GM21619 (cell line): ENCODE measurements around the gene EFCAB6.
"Not testable (repeated sequence)": the region's sequence is repeated elsewhere in the genome, so short reads cannot be mapped to it uniquely, and the experiment has no call there.

Experiments
- ATAC-seq: cut with Tn5 transposase; IDR thresholded peaks from one replicate; pipeline ENCODE4 v1.9.1; 2021; ENCODE audit not compliant: unreplicated experiment

The EFCAB6 gene

GRCh38 chr22:43723816-43724215 is 88.3 kb downstream of the EFCAB6 start:
- ATAC-seq = no peak

DNA sequence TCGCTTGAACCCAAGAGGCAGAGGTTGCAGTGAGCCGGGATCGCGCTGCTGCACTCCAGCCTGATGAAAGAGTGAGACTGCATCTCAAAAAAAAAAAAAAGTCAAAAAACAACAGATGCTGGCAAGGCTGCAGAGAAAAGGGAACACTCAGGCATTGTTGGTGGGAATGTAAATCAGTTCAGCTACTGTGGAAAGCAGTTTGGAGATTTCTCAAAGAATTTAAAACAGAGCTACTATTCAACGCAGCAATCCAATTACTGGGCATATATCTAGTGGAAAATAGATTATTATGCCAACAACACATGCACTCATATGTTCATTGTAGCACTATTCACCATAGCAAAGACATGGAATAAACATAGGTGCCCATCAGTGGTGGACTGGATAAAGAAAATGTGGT is 89.7 kb downstream of the EFCAB6 start:
- ATAC-seq = no peak

DNA sequence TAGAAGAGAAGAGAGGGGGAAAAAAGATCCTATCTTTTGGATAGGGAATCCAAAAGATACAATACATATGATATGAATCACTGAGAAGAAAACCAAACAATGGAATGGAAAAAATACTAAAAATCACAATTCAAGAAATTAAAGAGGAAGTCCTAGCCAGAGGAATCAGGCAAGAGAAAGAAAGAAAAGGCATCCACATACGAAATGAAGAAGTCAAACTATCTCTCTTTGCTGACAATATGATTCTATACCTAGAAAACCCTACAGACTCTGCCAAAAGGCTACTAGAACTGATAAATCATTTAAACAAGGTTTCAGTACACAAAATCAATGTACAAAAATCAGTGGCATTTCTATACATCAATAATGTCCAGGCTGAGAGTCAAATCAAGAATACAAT is 91.4 kb downstream of the EFCAB6 start:
- ATAC-seq = no peak

DNA sequence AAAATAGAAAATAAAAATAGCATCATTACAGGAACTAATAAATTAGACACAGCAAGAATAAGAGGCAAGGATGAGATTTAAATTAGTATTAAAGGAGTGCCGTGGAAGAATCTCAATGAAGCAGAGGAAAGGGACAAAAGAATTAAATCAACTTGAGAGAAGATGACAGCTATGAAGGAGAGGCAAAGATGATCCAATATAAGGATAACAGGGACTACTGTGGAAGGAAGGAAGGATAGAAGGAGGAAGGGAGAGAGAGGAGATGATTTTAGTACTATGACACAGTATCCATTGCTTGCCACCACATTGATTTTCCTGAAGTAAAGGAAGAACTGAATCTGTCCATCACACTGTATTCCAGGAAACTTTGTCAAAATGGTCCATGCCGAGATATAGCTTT is 98.0 kb downstream of the EFCAB6 start:
- no peak for ATAC-seq

- no peak for ATAC-seq
Measured at GRCh38 chr22:43711681-43712080, 100.4 kb downstream of the EFCAB6 start.

- ATAC-seq = no peak
Measured at GRCh38 chr22:43707648-43708047, 104.5 kb downstream of the EFCAB6 start.

- no peak for ATAC-seq
Measured at GRCh38 chr22:43706571-43707328, 105.4 kb downstream of the EFCAB6 start.

- ATAC-seq = no peak
Measured at GRCh38 chr22:43706151-43706550, 106.0 kb downstream of the EFCAB6 start.

DNA sequence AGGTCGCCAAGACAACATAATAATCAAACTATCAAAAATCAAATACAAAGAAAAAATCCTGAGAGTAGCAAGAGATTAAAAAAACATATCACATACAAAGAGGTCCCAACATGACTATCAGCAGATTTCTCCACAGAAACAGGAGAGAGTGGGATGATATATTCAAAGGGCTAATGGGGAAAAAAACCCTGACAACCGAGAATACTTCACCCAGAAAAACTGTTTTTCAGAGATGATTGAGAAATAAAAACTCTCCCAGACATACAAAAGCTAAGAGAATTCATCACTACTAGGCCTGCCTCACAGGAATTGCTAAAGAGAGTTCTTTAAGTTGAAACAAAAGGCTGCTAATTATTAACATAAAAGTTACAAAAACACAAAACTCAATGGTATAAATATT is 108.1 kb downstream of the EFCAB6 start:
- no peak for ATAC-seq

DNA sequence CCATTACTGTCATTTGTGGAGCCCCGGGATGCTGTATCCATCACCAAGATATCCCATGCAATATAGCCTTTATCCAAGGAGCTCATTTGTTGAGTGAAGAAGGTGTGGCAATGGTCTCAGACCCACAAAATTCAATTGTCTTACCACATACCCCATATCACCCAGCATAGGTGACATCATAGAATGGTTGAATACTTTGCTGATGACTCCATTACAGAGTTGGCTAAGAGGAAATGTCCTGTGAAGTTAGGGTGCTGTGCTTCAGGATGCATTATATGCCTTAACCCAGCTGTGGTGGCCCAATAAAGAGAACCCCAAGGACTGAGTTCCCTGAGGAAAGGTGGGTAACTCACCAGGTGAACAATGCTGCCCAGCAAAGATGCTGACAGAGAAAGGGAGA is 113.7 kb downstream of the EFCAB6 start:
- no peak for ATAC-seq

DNA sequence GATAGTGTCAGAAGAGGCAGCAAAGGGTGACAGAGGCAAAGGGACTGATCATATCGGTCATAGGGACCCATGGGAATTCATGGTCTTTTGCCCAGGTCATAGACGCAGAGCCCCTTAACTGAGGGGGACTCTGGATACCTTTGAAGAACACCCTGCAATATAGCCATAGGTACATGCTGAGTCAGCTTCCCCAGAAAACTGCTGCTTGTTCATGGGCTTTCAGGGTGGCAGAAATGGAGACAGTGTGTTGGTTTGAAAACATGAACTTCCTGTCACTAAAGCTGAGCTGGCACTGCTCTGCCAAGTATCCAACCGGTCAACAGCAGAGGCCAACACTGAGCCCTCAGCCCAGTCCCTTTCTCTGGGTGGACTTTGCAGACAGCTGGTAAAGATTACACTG is 114.2 kb downstream of the EFCAB6 start:
- ATAC-seq = no peak

DNA sequence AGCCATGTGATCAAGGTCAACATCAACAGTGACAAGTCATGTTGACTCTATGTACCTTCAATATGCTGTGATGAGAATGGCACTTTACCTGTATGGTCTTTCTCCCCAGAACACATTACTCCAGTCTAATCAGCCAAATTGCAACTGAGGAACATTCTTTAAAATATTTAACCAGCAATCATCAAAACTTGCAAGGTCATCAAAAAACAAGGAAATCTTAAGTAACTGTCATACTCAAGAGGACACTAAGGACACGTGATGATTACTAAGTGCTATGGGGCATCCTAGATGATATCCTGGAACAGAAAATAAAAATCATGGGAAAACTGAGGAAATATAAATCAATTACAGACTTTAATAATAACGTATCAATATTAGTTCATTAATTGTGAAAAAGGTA is 118.9 kb downstream of the EFCAB6 start:
- no peak for ATAC-seq

DNA sequence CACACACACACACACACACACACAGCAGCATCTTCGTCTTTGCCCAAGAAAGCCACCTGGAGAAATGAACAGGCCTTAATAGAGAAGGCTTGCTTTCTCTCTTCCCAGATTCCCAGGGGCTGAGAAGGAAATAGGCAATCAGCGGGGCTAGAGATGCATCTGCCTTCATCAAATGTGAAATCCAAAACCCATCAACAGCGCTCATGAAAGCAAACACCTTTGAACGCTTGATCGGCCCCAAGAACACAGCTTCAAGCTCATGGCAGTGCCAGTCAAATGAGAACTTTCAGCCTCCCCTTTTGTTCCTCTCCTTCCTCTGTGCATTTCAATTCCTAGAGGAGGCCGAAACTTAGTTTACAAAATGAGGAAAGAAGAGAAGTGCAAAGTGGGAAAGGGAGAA is 122.7 kb downstream of the EFCAB6 start:
- ATAC-seq = no peak

- no peak for ATAC-seq
Measured at GRCh38 chr22:43682851-43683250, 129.3 kb downstream of the EFCAB6 start.

- ATAC-seq = no peak
Measured at GRCh38 chr22:43681731-43682360, 130.3 kb downstream of the EFCAB6 start.

GRCh38 chr22:43670513-43670912 is 141.6 kb downstream of the EFCAB6 start:
- ATAC-seq = no peak

- no peak for ATAC-seq
Measured at GRCh38 chr22:43669190-43669589, 142.9 kb downstream of the EFCAB6 start.

- no peak for ATAC-seq
Measured at GRCh38 chr22:43667656-43668055, 144.4 kb downstream of the EFCAB6 start.

- ATAC-seq = no peak
Measured at GRCh38 chr22:43666457-43666856, 145.6 kb downstream of the EFCAB6 start.

GRCh38 chr22:43658823-43659222 is 153.3 kb downstream of the EFCAB6 start:
- no peak for ATAC-seq

GRCh38 chr22:43656581-43656980 is 155.5 kb downstream of the EFCAB6 start:
- not testable (repeated sequence) for ATAC-seq

- ATAC-seq = no peak
Measured at GRCh38 chr22:43654271-43654670, 157.8 kb downstream of the EFCAB6 start.

- no peak for ATAC-seq
Measured at GRCh38 chr22:43652845-43653244, 159.3 kb downstream of the EFCAB6 start.
